Tibial nerve (tissue), 4 donors: ENCODE results near the gene HPSE2.

ENCODE experiments used
- EP300 ChIP-seq, 2 donors: sonication (generic); formaldehyde crosslinking; IDR thresholded peaks; one replicate each; pipeline ENCODE4 v1.6.1; 2017; ENCODE audit warnings: antibody characterized with exemption in 2 of 2, mild to moderate bottlenecking in 1 of 2
- TF ChIP-seq, protein P1 (sequence below), 5 experiments: fragments of 200-600 bp in 3 of 5; fragments of 450-650 bp in 2 of 5; sonication (generic) in 3 of 5; IDR thresholded peaks; one replicate each; pipeline ENCODE4 v1.5.1; 2016 to 2019; ENCODE audit warnings: antibody characterized with exemption in 5 of 5, mild to moderate bottlenecking in 3 of 5, moderate library complexity in 2 of 5

DNA sequence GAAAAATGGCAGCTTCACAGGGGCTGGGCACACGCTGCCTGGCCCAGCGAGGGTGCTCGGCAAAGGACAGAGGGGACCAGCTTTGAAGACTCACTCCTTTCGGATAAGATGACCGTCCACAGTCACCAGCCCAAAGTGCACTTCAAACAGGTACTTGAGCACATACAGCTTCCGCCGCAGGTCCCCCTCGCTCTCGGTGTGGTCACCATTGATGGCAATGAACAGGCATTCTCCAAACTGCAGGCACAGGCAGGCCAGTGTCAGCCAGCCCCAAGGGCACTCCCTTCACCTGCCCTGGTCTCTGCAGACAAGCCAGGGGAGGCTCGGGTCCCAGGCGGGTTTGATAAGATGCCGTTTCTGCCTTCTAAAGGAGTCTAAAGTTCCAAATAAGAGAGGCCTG is 800.5 kb downstream of the HPSE2 start:
- TF ChIP-seq, protein P1, sequence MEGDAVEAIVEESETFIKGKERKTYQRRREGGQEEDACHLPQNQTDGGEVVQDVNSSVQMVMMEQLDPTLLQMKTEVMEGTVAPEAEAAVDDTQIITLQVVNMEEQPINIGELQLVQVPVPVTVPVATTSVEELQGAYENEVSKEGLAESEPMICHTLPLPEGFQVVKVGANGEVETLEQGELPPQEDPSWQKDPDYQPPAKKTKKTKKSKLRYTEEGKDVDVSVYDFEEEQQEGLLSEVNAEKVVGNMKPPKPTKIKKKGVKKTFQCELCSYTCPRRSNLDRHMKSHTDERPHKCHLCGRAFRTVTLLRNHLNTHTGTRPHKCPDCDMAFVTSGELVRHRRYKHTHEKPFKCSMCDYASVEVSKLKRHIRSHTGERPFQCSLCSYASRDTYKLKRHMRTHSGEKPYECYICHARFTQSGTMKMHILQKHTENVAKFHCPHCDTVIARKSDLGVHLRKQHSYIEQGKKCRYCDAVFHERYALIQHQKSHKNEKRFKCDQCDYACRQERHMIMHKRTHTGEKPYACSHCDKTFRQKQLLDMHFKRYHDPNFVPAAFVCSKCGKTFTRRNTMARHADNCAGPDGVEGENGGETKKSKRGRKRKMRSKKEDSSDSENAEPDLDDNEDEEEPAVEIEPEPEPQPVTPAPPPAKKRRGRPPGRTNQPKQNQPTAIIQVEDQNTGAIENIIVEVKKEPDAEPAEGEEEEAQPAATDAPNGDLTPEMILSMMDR (IDR thresholded peaks at IDR 0.05), result no peak
- TF ChIP-seq EP300 (IDR thresholded peaks at IDR 0.05), result no peak
